Measurements from ENCODE around the gene EDEM3.

Gene EDEM3

GRCh38 chr1:184754476-184755225 is at the start of gene EDEM3:
Gene EDEM3, minus strand, starts transcription at chr1:184754858. Its CDS starts 212 bp downstream, at chr1:184754646.
- ATAC-seq (ENCODE audit: low read depth) (peak; percentile 98), DNase-seq (ENCODE audit: low spot score) (peak; percentile 100)
- Histone ChIP-seq H3K4me3 (ENCODE audit: severe bottlenecking) (peak within 1 kb of the TSS; percentile 87), H3K4me1 (ENCODE audit: insufficient read depth, poor library complexity, severe bottlenecking) (peaks cover 5% of the 10 kb centered on the region), H3K9me3 (ENCODE audit: severe bottlenecking) (no peaks in the 10 kb centered on the region), H3K36me3 (ENCODE audit: low read depth) (no peaks in the 10 kb centered on the region), H3K27ac (ENCODE audit: poor library complexity, severe bottlenecking) (peak within 1 kb of the TSS; percentile 46), H3K27me3 (ENCODE audit: insufficient read depth, poor library complexity, severe bottlenecking) (no peaks in the 10 kb centered on the region)
- TF ChIP-seq CTCF (IDR thresholded peaks at IDR 0.05; ENCODE audit: poor library complexity, severe bottlenecking): no peak

- H3K27me3 ChIP-seq (ENCODE audit: insufficient read depth, poor library complexity, severe bottlenecking): no peaks in the 10 kb centered on the region
- no peak overlapping the region for H3K4me3 ChIP-seq (ENCODE audit: severe bottlenecking)
- no peak overlapping the region for H3K27ac ChIP-seq (ENCODE audit: poor library complexity, severe bottlenecking)
- H3K9me3 ChIP-seq (ENCODE audit: severe bottlenecking): no peaks in the 10 kb centered on the region
- DNase-seq (ENCODE audit: low spot score) (no peak), ATAC-seq (ENCODE audit: low read depth) (no peak)
- peaks cover 7% of the 10 kb centered on the region for H3K4me1 ChIP-seq (ENCODE audit: insufficient read depth, poor library complexity, severe bottlenecking)
- no peaks in the 10 kb centered on the region for H3K36me3 ChIP-seq (ENCODE audit: low read depth)
- TF ChIP-seq CTCF (IDR thresholded peaks at IDR 0.05; ENCODE audit: poor library complexity, severe bottlenecking): no peak
These were observed 49.6 kb upstream of the EDEM3 start for GRCh38 chr1:184804220-184804619.

GRCh38 chr1:184803180-184803492 is 48.5 kb upstream of the EDEM3 start:
- no peak for TF ChIP-seq CTCF (IDR thresholded peaks at IDR 0.05; ENCODE audit: poor library complexity, severe bottlenecking)
- DNase-seq (ENCODE audit: low spot score): no peak
- no peaks in the 10 kb centered on the region for H3K36me3 ChIP-seq (ENCODE audit: low read depth)
- no peaks in the 10 kb centered on the region for H3K9me3 ChIP-seq (ENCODE audit: severe bottlenecking)
- H3K27me3 ChIP-seq (ENCODE audit: insufficient read depth, poor library complexity, severe bottlenecking): no peaks in the 10 kb centered on the region
- H3K4me1 ChIP-seq (ENCODE audit: insufficient read depth, poor library complexity, severe bottlenecking): peaks cover 7% of the 10 kb centered on the region
- no peak overlapping the region for H3K27ac ChIP-seq (ENCODE audit: poor library complexity, severe bottlenecking)
- ATAC-seq (ENCODE audit: low read depth): peak; percentile 44; the same call in 1 of the 3 replicates
- H3K4me3 ChIP-seq (ENCODE audit: severe bottlenecking): no peak overlapping the region

GRCh38 chr1:184802354-184803179 is 47.9 kb upstream of the EDEM3 start:
- H3K27ac ChIP-seq (ENCODE audit: poor library complexity, severe bottlenecking): no peak overlapping the region

More at GRCh38 chr1:184802354-184803179, 47.9 kb upstream of the EDEM3 start:
- Histone ChIP-seq H3K4me3 (ENCODE audit: severe bottlenecking) (no peak overlapping the region), H3K36me3 (ENCODE audit: low read depth) (no peaks in the 10 kb centered on the region), H3K9me3 (ENCODE audit: severe bottlenecking) (no peaks in the 10 kb centered on the region), H3K4me1 (ENCODE audit: insufficient read depth, poor library complexity, severe bottlenecking) (peaks cover 7% of the 10 kb centered on the region), H3K27me3 (ENCODE audit: insufficient read depth, poor library complexity, severe bottlenecking) (no peaks in the 10 kb centered on the region)
- ATAC-seq (ENCODE audit: low read depth) (no peak), DNase-seq (ENCODE audit: low spot score) (no peak)
- TF ChIP-seq CTCF (IDR thresholded peaks at IDR 0.05; ENCODE audit: poor library complexity, severe bottlenecking): no peak

Data from RWPE2 (cell line).